ENCODE results near the gene ELP2. TPM values are rescaled to one million over a fixed set of nuclear protein-coding genes. Genes with fewer than 3 reads are reported as not detected.
"Not testable (repeated sequence)": the region's sequence is repeated elsewhere in the genome, so short reads cannot be mapped to it uniquely, and the experiment has no call there.

ELP2 gene
- 92.2 and 144 TPM in 2 replicates for total RNA-seq (2014; rRNA removed; shearing (Covaris generic))

- Histone ChIP-seq H3K4me3 (ENCODE audit: insufficient read depth, low read depth, low read length) (peak within 1 kb of the TSS; percentile 87), H3K36me3 (replicated peaks; ENCODE audit: control insufficient read depth, insufficient read depth, low read length) (peaks cover 3% of the 10 kb centered on the region), H3K27me3 (ENCODE audit: control insufficient read depth, insufficient read depth, low read length) (no peaks in the 10 kb centered on the region)
- peak; percentile 98 for DNase-seq
Measured at GRCh38 chr18:36129300-36130038, at the start of gene ELP2, which contains the start of gene SLC39A6. ELP2 (plus strand) TSS chr18:36129899; CDS start chr18:36129934, 35 bp downstream. SLC39A6 (minus strand) TSS chr18:36129340; CDS start chr18:36127007, 2,333 bp downstream.

GRCh38 chr18:36081118-36081517, 48.6 kb upstream of the ELP2 start:
- not testable (repeated sequence) for H3K27me3 ChIP-seq (ENCODE audit: control insufficient read depth, insufficient read depth, low read length); H3K36me3 ChIP-seq (replicated peaks; ENCODE audit: control insufficient read depth, insufficient read depth, low read length); DNase-seq; H3K4me3 ChIP-seq (ENCODE audit: insufficient read depth, low read depth, low read length)

GRCh38 chr18:36083729-36084128, 46.0 kb upstream of the ELP2 start:
- Histone ChIP-seq H3K4me3 (ENCODE audit: insufficient read depth, low read depth, low read length) (no peak overlapping the region), H3K27me3 (ENCODE audit: control insufficient read depth, insufficient read depth, low read length) (no peaks in the 10 kb centered on the region), H3K36me3 (replicated peaks; ENCODE audit: control insufficient read depth, insufficient read depth, low read length) (no peaks in the 10 kb centered on the region)
- no peak for DNase-seq

- Histone ChIP-seq H3K27me3 (ENCODE audit: control insufficient read depth, insufficient read depth, low read length) (no peaks in the 10 kb centered on the region), H3K36me3 (replicated peaks; ENCODE audit: control insufficient read depth, insufficient read depth, low read length) (no peaks in the 10 kb centered on the region), H3K4me3 (ENCODE audit: insufficient read depth, low read depth, low read length) (no peak overlapping the region)
- no peak for DNase-seq
Measured at GRCh38 chr18:36085195-36085594, 44.5 kb upstream of the ELP2 start.

- no peaks in the 10 kb centered on the region for H3K27me3 ChIP-seq (ENCODE audit: control insufficient read depth, insufficient read depth, low read length)
- DNase-seq: no peak
Measured at GRCh38 chr18:36086186-36086585, 43.5 kb upstream of the ELP2 start.

DNA sequence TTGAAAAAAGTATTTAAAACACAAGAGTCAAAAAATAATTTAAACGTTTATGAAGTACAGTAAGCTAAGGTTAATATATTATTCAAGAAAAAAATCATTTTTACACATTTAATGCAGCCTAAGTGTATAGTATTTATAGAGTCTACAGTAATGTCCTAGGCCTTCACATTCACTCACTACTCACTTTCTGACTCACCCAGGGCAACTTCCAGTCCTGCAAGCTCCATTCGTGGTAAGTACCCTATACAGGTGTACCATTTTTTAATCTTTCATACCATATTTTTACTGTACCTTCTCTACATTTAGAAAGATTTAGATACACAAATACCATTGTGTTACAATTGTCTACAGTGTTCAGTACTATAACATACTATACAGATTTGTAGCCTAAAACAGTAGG, 41.4 kb upstream of the ELP2 start:
- no peak for DNase-seq
- H3K4me3 ChIP-seq (ENCODE audit: insufficient read depth, low read depth, low read length): no peak overlapping the region
- no peaks in the 10 kb centered on the region for H3K27me3 ChIP-seq (ENCODE audit: control insufficient read depth, insufficient read depth, low read length)

More at GRCh38 chr18:36086186-36086585, 43.5 kb upstream of the ELP2 start:
- Histone ChIP-seq H3K36me3 (replicated peaks; ENCODE audit: control insufficient read depth, insufficient read depth, low read length) (no peaks in the 10 kb centered on the region), H3K4me3 (ENCODE audit: insufficient read depth, low read depth, low read length) (no peak overlapping the region)

GRCh38 chr18:36089001-36089400, 40.7 kb upstream of the ELP2 start:
- no peak for DNase-seq
- Histone ChIP-seq H3K4me3 (ENCODE audit: insufficient read depth, low read depth, low read length) (no peak overlapping the region), H3K36me3 (replicated peaks; ENCODE audit: control insufficient read depth, insufficient read depth, low read length) (no peaks in the 10 kb centered on the region), H3K27me3 (ENCODE audit: control insufficient read depth, insufficient read depth, low read length) (no peaks in the 10 kb centered on the region)

More for the DNA sequence above, 41.4 kb upstream of the ELP2 start:
- H3K36me3 ChIP-seq (replicated peaks; ENCODE audit: control insufficient read depth, insufficient read depth, low read length): no peaks in the 10 kb centered on the region

DNA sequence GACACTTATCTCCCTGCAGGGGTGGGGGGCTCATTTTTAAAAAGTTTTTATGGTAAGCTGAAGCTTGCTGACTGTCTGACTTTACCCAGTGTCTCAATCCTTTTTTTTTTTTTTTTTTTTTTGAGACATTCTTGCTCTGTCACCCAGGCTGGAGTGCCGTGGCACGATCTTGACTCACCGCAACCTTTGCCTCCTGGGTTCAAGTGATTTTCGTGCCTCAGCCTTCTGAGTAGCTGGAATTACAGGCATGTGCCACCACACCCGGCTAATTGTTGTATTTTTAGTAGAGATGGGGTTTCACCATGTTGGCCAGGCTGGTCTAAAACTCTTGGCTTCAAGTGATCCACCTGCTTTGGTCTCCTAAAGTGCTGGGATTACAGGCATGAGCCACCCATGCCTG, 37.6 kb upstream of the ELP2 start:
- not testable (repeated sequence) for H3K4me3 ChIP-seq (ENCODE audit: insufficient read depth, low read depth, low read length); H3K36me3 ChIP-seq (replicated peaks; ENCODE audit: control insufficient read depth, insufficient read depth, low read length); DNase-seq; H3K27me3 ChIP-seq (ENCODE audit: control insufficient read depth, insufficient read depth, low read length)

GRCh38 chr18:36094431-36094830, 35.3 kb upstream of the ELP2 start:
- Histone ChIP-seq H3K4me3 (ENCODE audit: insufficient read depth, low read depth, low read length) (no peak overlapping the region), H3K36me3 (replicated peaks; ENCODE audit: control insufficient read depth, insufficient read depth, low read length) (no peaks in the 10 kb centered on the region), H3K27me3 (ENCODE audit: control insufficient read depth, insufficient read depth, low read length) (no peaks in the 10 kb centered on the region)
- DNase-seq: no peak

DNA sequence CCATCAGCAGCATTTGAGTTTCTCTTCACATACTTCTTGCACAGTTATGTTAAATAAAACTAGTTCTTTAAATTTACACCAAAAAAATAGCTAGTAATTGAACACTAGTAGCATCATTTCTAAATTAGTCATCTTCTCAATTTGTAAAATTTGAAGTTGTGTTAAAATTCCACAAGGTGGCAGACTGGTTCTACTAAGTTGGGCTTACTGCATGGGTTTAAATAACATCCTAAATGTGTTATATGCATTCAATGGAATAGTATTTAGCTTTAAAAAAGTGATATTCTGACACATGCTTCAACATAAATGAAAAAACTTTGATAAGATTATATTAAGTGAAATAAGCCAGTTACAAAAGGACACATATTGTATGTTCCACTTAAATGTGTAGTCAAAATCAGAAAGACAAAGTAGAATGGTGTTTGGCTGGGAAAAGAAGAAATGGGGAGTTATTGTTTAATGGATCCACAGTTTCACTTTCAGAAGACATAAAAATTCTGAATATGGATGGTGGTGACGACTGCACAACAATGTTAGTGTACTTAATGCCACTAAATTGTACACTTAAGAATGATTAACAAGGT, 33.7 kb upstream of the ELP2 start:
- peak; percentile 43 for DNase-seq
- H3K27me3 ChIP-seq (ENCODE audit: control insufficient read depth, insufficient read depth, low read length): no peaks in the 10 kb centered on the region
- H3K4me3 ChIP-seq (ENCODE audit: insufficient read depth, low read depth, low read length): no peak overlapping the region
- H3K36me3 ChIP-seq (replicated peaks; ENCODE audit: control insufficient read depth, insufficient read depth, low read length): no peaks in the 10 kb centered on the region

- no peaks in the 10 kb centered on the region for H3K27me3 ChIP-seq (ENCODE audit: control insufficient read depth, insufficient read depth, low read length)
- no peak overlapping the region for H3K4me3 ChIP-seq (ENCODE audit: insufficient read depth, low read depth, low read length)
- no peaks in the 10 kb centered on the region for H3K36me3 ChIP-seq (replicated peaks; ENCODE audit: control insufficient read depth, insufficient read depth, low read length)
- DNase-seq: no peak
Measured at GRCh38 chr18:36096955-36097354, 32.7 kb upstream of the ELP2 start.

DNA sequence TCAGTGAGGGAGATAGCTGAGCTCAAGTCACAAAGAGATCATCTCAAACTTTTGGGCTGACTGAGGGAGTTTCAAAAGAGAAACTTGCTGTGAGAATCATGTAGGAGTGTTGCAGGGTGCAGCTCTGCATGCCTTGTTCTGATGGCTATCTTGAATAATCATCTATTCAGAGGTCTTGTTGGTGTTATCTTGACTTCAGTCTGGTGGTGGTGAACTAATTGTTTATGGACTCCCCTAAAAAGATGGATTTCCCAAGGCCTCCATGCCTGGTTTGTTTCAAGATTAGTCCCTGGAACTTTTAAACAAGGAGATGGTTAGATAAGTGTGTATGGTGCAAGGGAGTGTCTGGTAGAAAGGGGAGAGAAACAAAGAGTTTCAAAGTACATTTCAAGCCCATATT, 30.4 kb upstream of the ELP2 start:
- Histone ChIP-seq H3K4me3 (ENCODE audit: insufficient read depth, low read depth, low read length) (no peak overlapping the region), H3K27me3 (ENCODE audit: control insufficient read depth, insufficient read depth, low read length) (no peaks in the 10 kb centered on the region), H3K36me3 (replicated peaks; ENCODE audit: control insufficient read depth, insufficient read depth, low read length) (no peaks in the 10 kb centered on the region)
- no peak for DNase-seq

GRCh38 chr18:36101943-36102342, 27.8 kb upstream of the ELP2 start:
- Histone ChIP-seq H3K27me3 (ENCODE audit: control insufficient read depth, insufficient read depth, low read length) (no peaks in the 10 kb centered on the region), H3K4me3 (ENCODE audit: insufficient read depth, low read depth, low read length) (no peak overlapping the region), H3K36me3 (replicated peaks; ENCODE audit: control insufficient read depth, insufficient read depth, low read length) (no peaks in the 10 kb centered on the region)
- DNase-seq: no peak

DNA sequence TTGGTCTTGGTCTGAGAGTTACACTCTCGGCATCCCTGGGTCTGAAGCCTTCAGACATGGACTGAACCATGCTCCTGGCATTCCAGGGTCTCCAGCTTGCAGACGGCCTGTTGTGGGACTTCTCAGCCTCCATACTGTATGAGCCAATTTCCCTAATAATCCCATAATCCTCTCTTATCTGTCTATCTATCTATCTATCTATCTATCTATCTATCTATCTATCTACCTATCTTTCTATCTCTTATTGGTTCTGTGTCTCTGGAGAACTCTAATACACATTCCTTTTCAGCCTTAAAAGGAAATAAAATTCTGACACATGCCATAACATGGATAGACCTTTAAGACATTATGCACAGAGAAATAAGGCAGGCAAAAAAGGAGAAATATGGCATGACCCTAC, 24.9 kb upstream of the ELP2 start:
- Histone ChIP-seq H3K4me3 (ENCODE audit: insufficient read depth, low read depth, low read length) (no peak overlapping the region), H3K27me3 (ENCODE audit: control insufficient read depth, insufficient read depth, low read length) (no peaks in the 10 kb centered on the region), H3K36me3 (replicated peaks; ENCODE audit: control insufficient read depth, insufficient read depth, low read length) (no peaks in the 10 kb centered on the region; the same call in none of the 2 replicates)
- DNase-seq: no peak

GRCh38 chr18:36107477-36107876, 22.2 kb upstream of the ELP2 start:
- no peaks in the 10 kb centered on the region for H3K27me3 ChIP-seq (ENCODE audit: control insufficient read depth, insufficient read depth, low read length)
- peaks cover 6% of the 10 kb centered on the region for H3K36me3 ChIP-seq (replicated peaks; ENCODE audit: control insufficient read depth, insufficient read depth, low read length)
- H3K4me3 ChIP-seq (ENCODE audit: insufficient read depth, low read depth, low read length): no peak overlapping the region
- no peak for DNase-seq
